GM18858 (cell line): ENCODE data around the gene EVI5.
A peak's percentile ranks its signal among the peaks of the same experiment; 100 is the strongest.
"Not testable (repeated sequence)": the region's sequence is repeated elsewhere in the genome, so short reads cannot be mapped to it uniquely, and the experiment has no call there.

Experiments used
- ATAC-seq: cut with Tn5 transposase; IDR thresholded peaks from one replicate; pipeline ENCODE4 v1.9.1; 2021; ENCODE audit not compliant: unreplicated experiment

The EVI5 gene

DNA sequence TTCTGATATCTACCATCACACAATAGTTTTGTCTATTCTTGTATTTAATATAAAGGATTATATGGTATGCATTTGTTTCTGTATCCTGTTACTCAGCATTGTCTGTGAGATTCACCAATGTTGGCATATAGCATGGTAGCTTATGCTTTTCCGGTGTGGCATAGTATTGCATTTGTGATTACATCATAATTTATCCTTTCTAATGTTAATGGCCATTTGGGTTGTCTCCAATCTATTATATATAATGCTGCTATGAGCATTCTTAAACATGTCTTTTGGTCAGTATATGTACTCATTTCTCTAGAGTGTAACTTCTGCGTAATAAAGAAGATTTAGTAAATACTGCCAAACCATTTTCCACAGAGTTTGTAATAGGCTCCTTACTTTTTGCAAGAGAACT lies 257.2 kb downstream of the EVI5 start:
- no peak for ATAC-seq

DNA sequence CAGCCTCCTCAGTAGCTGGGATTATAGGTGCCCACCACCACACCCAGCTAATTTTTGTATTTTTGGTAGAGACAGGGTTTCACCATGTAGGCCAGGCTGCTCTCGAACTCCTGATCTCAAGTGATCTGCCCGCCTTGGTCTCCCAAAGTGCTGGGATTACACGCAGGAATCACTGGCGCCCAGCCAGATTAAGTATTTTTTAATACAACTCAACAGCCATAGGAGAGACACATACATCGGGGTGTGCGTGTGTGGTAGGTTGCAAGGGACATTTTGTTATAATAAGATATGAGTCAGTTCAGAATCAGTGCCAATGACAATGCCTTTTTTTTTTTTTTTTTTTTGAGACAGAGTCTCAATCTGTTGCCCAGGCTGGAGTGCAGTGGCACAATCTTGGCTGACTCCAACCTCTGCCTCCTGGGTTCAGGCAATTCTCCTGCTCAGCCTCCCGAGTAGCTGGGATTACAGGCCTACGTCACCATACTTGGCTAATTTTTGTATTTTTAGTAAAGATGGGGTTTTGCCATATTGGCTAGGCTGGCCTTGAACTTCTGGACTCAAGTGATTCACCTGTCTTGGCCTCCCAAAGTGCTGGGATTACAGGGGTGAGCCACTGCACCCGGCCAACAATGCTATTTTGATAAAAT lies 259.8 kb downstream of the EVI5 start:
- not testable (repeated sequence) for ATAC-seq

DNA sequence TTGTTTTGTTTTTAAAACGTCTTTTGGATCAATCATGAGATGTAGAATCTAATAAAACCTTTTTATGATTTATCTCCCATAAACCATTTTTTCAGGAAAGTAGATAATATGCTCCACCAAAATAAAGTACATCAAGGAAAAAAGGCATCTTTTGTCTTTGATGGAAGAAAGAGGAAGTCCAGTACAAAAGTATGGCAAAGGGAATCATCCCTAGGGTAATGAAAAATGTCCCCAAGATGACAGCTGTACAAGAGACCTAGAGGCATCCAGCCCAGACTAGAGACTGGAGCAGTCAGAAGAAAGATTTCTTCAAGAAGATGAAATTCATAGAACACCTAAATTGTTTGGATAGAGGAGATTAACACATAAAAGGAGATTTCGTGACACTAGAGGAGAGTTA lies 265.9 kb downstream of the EVI5 start:
- ATAC-seq: no peak

DNA sequence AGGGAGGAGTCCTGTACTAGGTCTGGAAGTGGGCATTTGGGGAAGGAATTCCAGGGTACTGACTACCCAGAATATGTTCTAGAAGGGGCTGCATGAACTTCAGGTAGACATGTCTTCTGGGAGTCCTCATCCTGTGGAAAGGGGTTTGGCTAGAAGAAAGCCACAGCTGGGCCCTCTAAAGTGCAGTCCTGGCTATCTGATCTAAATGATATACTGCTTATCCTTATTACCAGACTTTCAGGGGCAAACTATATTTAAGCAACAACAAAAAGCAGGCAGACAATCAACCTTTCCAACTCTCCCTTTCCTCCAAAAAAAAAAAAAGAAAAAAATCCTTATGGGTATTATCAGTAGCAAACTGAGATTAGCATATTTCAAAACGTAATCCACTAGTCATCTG lies 268.3 kb downstream of the EVI5 start:
- no peak for ATAC-seq

DNA sequence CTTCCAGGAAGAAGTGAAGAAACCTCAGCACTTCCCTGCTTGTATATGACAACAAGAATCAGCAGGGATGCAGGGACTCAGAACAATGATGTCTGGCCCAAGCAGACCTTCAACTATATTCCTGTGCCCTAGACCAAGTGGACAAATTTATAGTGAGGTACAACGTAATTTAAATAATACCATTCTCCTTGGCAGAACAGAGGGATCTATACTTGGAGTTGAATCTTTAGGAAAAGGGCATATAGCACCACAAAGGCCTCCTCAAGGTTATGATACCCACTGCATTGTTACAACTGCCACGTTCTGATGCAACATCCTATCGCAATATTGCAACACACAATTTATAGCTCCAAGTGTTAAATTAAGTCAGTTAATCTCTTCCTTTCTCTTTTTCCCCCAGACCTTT lies 269.1 kb downstream of the EVI5 start:
- ATAC-seq: no peak

DNA sequence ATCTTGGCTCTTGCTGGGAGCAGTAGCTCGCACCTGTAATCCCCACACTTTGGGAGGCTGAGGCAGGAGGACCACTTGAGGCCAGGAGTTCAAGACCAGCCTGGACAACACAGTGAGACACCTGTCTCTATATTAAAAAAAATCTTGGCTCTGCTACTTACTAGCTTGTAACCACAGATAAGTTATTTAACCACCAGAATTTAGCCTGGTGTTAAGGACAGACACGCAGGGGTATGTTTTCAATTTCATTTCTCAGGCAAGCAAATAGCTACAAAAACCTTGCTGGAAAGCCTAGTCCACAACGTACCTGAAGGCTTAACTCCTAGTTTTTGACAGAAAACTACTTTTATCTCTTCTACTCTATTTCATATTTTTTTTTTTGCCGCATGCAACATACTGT lies 273.4 kb downstream of the EVI5 start:
- peak; percentile 57 for ATAC-seq

DNA sequence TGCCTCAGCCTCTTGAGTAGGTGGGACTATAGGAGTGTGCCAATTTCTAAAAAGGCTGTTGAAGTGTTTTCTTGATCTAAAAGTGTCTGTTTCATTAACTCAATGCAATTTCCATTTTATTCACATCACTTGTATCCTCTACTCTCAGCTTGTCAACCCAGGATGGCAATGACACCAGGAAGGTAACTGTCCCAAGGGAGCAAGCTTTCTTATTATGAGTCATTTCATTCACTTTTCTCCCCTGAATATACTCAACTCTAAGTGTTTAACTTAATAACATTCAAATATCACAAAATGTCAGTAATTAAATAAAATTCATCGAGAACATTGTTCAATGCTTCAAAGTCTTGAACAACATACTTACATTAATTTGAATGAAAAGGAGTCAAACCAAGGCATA lies 275.3 kb downstream of the EVI5 start:
- no peak for ATAC-seq

DNA sequence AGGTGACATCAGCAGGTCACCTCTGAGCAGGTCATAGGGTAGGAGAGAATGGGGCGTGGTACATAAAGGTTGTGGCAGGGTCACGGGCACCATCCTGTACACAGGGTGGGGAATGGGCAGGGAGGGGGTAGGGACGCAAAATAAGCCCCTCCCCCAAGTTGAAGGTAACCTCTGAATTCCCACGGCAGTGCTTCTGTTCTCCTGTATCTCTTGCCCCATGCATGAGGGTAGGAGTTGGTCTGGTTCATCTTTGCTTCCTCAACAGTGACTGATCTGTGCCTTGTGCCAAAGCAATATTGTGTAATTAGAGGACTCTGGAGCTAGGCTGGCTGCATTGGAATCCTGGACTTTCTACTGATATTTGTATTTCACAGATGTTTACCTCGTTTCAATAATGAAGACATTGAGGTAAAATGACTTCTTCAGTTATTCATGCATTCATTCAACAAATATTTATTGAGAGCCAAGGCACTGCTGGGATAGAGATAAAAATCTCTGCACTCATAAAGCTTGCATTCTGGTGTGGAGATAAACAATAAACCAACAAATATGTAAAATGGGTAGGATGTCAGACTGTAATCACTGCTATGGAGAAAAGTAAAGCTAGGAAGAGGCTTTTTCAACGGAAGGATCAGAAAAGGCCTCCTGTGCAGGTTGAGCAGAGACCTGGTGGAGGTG lies 279.8 kb downstream of the EVI5 start:
- no peak for ATAC-seq

DNA sequence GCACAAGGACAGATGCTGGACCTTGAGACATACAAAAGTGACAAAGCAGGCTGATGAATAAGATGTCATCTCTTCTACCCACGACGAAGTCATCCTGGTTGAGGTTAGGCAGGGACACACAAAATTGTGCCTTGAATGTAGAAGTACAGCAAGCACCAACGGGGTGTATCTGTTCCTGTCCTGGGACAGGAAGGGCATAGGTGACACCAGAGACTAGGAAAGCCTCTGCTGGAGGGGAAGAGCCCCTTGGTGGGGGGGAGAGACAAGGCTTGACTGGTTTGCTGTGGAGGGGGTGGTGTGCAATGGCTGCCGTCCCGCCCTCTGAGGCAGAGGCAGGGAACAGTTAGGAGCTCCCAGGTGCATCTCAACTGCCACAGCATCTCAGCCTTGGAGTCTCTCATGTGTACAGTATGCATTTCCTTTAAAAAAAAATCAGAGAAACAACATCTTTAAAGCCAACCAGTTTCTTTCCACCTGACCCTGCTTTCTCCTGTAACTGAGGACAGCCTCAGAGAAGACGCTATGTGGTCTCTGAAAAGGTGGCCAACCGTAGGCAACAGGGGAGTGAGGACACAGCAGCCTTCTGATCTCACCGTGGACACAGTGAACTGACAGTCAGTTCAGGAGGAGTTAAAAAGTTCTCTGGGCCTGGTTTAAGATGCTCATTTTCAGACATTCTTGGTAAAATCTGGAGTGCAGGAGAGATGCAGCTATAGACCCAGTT lies 280.5 kb downstream of the EVI5 start:
- ATAC-seq: no peak

DNA sequence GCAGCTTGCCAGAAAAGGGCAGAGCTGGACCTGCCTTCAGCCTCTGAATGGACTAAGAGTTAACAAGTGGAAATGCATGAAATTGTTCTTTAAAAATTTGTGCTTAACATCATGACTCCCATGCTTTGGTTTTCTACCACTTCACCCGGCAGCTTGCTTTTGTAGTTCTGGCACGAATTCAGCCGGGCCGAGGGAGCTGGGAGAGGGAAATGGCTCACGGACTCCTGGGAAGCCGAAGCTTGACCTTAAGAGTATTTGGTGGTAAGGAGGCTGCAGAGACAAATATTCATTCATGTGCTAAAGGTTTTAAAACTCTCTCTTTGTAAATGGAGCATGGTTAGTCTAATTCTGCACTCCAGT lies 281.0 kb downstream of the EVI5 start:
- no peak for ATAC-seq

DNA sequence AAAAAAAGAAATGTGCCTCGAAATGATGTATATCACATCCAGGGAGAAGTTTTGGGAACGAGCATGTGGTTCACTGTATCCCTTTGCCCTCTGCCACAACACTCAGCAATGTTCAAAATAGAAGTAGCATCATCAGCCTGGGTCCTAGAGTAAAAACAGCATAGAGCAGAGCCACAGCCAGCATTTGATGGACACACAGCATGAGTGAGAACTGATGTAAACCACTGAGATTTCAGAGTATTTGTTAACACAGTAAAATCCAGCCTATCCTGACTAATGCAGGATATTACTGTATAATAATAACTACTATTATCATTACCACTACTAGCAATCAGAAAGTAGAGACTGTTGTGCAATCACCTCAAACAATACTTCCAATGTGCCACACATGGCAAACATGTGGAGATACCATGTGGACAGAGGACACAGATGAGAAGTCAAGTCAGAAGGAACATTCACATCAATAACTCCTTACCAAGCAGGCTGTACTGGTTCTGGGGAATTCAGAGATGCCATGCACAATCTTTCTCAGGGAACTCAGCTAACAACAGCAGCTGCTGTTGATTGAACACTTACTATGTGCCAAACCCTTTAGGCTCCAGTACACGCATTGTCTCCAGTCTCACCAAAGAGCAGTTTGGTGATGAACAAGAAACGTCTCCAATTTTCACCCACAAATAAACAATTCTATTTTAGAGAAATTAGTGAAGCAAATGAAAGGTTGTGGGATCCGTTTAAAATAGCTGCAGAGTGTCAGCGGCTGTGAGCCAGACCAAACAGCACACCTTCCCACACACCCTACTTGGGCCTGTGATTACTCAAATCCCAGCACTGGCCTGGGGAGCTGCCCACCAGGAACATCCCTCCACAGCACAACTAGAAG lies 281.6 kb downstream of the EVI5 start:
- ATAC-seq: no peak

DNA sequence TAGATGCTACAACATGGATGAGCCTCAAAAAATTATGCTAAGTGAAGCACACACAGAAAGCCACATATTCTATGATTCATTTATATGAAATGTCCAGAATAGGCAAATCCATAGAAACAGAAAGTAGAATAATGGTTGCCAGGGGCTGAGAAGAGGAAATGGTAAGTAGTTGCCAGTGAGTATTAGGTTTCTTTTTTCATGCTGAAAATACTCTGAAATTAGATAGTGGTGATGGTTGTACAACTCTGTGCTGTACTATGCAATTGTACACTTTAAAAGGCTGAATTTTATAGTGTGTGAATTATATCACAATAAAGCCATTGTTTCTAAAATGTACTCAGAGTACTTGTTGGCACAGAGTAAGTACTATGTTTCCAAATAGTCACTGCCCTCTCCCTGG lies 282.7 kb downstream of the EVI5 start:
- peak; percentile 73 for ATAC-seq

DNA sequence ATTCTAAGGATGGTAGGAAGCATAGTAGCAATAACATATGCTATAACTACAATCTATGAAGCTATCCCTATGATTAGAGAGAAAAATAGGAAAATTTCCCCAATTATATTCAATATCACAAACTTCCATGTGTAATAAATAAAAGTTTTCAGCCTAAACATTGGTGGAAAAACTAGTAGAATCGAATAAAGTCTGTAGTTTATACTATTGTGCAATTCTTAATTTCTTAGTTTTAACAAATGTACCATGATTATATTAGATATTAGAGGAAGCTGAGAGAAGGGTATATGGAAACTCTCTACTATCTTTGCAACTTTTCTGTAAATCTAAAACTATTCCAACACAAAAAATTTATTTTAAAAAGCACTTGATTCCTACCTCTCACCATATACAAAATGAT lies 284.4 kb downstream of the EVI5 start:
- no peak for ATAC-seq

DNA sequence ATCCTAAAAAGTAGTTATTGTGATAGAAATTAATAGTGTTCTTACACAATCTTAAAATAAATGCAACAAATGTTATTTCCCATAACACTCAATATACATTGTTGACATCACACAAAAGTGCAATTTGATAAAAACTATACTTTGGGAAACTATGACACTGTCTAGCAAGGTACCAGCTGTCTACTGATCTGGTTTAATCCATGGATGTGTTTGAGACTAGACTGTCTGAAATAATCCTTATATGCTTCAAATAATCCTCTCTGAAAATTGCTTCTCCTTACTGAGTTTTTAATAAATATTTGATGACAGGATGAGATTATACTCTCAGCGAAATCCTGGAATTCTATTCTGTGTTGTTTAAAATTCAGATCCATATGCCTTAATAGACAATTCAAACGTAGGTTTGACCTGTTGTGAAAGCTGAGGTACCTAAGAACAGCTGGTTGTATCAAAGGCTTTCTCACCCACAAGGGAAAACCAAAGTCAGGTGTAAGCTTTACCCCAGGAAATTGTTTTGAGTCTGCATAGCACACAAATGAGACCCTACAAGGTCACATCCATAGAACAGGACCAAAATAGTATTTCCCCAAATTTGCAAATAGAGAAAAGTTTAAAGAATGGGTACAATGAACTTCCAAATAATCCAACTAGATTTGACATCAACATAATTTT lies 289.4 kb downstream of the EVI5 start:
- no peak for ATAC-seq

DNA sequence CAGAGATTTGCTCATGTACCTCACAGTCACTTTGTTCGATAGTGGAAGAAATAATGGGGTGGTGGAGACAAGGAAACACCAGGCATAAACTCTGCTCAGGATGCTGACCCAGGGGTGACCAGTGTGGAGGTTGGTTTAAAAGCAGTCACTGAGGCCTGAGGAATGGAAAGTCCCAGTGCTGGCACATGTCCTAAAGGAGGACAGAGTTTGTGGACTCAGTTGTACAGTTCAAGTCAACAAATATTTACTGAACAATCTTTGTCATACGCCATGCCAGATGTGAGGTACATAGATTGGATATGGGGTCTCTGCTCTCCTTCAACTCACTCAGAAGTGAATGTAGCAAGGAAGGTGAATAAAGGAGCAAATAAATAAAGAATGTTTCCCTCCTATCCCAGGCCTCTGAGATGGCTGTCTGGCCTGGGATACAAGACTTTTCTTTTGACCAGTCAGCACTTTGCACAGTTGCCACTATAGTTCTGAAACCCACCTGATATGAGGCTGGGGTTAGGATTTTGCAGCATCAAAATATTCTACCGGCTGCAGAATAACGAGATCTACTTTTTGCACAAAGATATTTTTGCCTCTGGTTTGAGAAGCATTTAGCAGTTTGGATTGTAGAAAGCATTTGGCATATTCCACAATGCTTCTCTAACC lies 290.3 kb downstream of the EVI5 start:
- ATAC-seq: no peak

DNA sequence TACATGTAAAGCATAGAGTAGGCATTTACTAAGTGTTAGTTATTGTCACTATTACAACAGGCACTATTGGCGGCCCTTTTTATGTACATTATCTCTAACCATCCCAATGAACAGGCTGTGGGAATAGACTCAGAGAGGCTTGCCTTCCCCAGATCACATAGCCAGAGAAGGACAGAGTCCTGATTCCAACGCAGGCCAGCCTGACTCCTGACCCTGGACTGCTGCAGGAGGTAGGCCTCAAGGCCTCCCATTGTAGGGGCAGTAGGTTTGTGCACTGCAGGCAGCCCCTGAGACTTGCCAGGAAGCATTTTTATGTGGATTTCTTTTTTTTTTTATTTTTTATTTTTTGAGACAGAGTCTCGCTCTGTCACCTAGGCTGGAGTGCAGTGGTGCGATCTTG lies 291.8 kb downstream of the EVI5 start:
- no peak for ATAC-seq

DNA sequence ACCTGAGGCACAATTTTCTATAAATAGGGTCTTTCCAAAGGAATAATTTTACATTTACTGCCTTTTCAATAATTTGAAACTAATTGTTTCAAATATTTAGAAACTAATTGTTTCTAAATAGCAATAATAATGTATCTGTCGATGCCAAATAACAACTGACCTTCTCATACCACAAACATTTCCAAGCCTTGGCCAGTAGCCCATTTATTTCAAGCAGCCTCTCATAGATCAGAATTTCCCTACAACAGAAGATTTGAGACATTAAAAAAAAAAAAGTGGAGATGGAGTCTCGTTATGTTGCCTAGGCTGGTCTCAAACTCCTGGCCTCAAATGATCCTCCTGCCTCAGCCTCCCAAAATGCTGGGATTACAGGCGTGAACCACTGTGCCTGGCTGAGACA lies 296.1 kb downstream of the EVI5 start:
- no peak for ATAC-seq

DNA sequence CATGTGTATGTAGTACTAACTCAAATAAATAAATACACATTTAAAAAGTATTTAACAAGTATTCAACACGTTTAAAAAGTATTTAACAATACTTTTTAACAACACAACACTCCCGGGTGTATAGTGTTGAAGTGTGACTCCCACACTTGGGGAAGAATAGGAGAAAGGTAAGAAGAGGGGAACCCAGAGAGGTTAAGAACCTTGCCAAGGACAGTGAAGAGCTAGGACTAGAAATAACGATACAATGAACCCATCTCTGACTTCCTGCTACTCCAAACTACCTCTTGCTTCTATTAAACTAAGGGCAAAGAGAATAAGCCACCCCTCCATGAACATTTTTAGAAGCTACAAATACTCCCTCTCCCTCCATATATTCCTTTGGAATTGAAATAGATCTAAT lies 296.5 kb downstream of the EVI5 start:
- no peak for ATAC-seq

DNA sequence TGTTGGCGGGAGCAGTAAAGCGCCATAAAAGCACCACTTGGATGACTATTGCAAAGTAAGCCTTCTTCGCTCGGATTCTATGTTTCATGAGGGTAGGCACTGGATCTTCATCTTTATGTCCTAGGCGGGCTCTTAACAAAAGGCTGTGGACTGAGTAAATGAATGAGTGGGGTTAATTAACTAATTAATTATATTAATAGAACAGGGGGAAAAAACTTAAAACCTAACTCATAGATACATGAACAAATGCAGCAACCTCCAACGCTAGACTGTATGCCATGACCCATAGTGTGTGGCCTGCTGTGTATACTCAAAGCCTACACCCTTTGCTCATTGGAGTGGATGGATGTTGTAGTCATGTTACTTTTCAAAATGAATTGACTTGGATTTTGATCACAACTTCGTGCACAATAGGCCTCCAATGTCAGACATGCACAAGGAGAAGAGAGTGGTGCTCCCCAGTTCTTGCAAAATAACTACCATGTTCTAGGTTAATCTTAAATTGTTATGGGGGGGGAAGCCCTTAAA lies 297.8 kb downstream of the EVI5 start:
- ATAC-seq: no peak
